H9 (cell line): Measurements from ENCODE around the gene GSTT2. TPM values are rescaled to one million over a fixed set of nuclear protein-coding genes. Genes with fewer than 3 reads are reported as not detected.
"Not testable (repeated sequence)": the region's sequence is repeated elsewhere in the genome, so short reads cannot be mapped to it uniquely, and the experiment has no call there.

Experiments
- DNase-seq: peaks from one replicate; pipeline ENCODE4 v3.0.0-alpha.2; 2017
- H2AFZ ChIP-seq: one replicate; pipeline ENCODE4 v1.6.1; 2013; ENCODE audit warnings: mild to moderate bottlenecking, low read length, control low read depth, moderate library complexity
- H2AK5ac ChIP-seq: 2 replicates; pipeline ENCODE4 v1.6.1; 2013; ENCODE audit warnings: low read length, control low read depth, mixed read lengths; ENCODE audit not compliant: insufficient read length
- H2BK120ac ChIP-seq: one replicate; pipeline ENCODE4 v1.6.1; 2013; ENCODE audit warnings: low read depth, mild to moderate bottlenecking, low read length, control low read depth, inconsistent platforms; ENCODE audit not compliant: poor library complexity, severe bottlenecking
- H2BK12ac ChIP-seq: 2 replicates; pipeline ENCODE4 v1.6.1; 2013; ENCODE audit warnings: low read length, control low read depth, mixed read lengths, low read depth; ENCODE audit not compliant: insufficient read length
- H2BK15ac ChIP-seq: 2 replicates; pipeline ENCODE4 v1.6.1; 2013; ENCODE audit warnings: low read depth, low read length, control low read depth
- H2BK20ac ChIP-seq: one replicate; pipeline ENCODE4 v1.6.1; 2013; ENCODE audit warnings: low read depth, mild to moderate bottlenecking, low read length, control low read depth, inconsistent platforms; ENCODE audit not compliant: poor library complexity, severe bottlenecking
- H2BK5ac ChIP-seq: 2 replicates; pipeline ENCODE4 v1.6.1; 2013; ENCODE audit warnings: low read length, control low read depth, mixed read lengths; ENCODE audit not compliant: insufficient read length
- H3K14ac ChIP-seq: 2 replicates; pipeline ENCODE4 v1.6.1; 2013; ENCODE audit warnings: low read length, control low read depth; ENCODE audit not compliant: insufficient read depth
- H3K18ac ChIP-seq: 2 replicates; pipeline ENCODE4 v1.6.1; 2013; ENCODE audit warnings: low read depth, mild to moderate bottlenecking, mixed read lengths, low read length, control low read depth; ENCODE audit not compliant: insufficient read length
- H3K23ac ChIP-seq: 2 replicates; pipeline ENCODE4 v1.6.1; 2013; ENCODE audit warnings: low read length, control low read depth, mixed read lengths, low read depth; ENCODE audit not compliant: insufficient read length
- H3K23me2 ChIP-seq: 2 replicates; pipeline ENCODE4 v1.6.1; 2013; ENCODE audit warnings: low read depth, mild to moderate bottlenecking, mixed read lengths, low read length, control low read depth; ENCODE audit not compliant: insufficient read length, poor library complexity, severe bottlenecking
- H3K27ac ChIP-seq: 2 replicates; pipeline ENCODE4 v1.5.1; 2013; ENCODE audit warnings: low read length, control low read depth, mixed read lengths, low read depth; ENCODE audit not compliant: insufficient read length
- H3K27me3 ChIP-seq: 2 replicates; pipeline ENCODE4 v1.6.1; 2013; ENCODE audit warnings: low read length, control low read depth, inconsistent platforms; ENCODE audit not compliant: insufficient read depth
- H3K4ac ChIP-seq: 2 replicates; pipeline ENCODE4 v1.6.1; 2013; ENCODE audit warnings: low read depth, mild to moderate bottlenecking, control low read depth, inconsistent platforms, low read length, moderate library complexity
- H3K4me1 ChIP-seq: 2 replicates; pipeline ENCODE4 v1.6.1; 2013; ENCODE audit warnings: low read length, control low read depth, inconsistent platforms; ENCODE audit not compliant: insufficient read depth
- H3K4me2 ChIP-seq: 2 replicates; pipeline ENCODE4 v1.6.1; 2013; ENCODE audit warnings: low read length, control low read depth, mixed read lengths; ENCODE audit not compliant: insufficient read length, insufficient read depth
- H3K56ac ChIP-seq: 2 replicates; pipeline ENCODE4 v1.6.1; 2013; ENCODE audit warnings: low read depth, mild to moderate bottlenecking, mixed read lengths, low read length, control low read depth; ENCODE audit not compliant: insufficient read length
- H3K79me1 ChIP-seq: 2 replicates; pipeline ENCODE4 v1.6.1; 2013; ENCODE audit warnings: low read depth, mild to moderate bottlenecking, moderate library complexity, low read length, control low read depth, inconsistent platforms; ENCODE audit not compliant: insufficient read depth, poor library complexity, severe bottlenecking
- H3K79me2 ChIP-seq: 2 replicates; pipeline ENCODE4 v1.6.1; 2013; ENCODE audit warnings: low read length, control low read depth, inconsistent platforms; ENCODE audit not compliant: insufficient read depth
- H3K9ac ChIP-seq: 2 replicates; pipeline ENCODE4 v1.6.1; 2013; ENCODE audit warnings: low read length, control low read depth, mixed read lengths; ENCODE audit not compliant: insufficient read length; ENCODE audit errors: extremely low read depth
- H3K9me3 ChIP-seq: one replicate; pipeline ENCODE4 v1.6.1; 2013; ENCODE audit warnings: low read depth, low read length, inconsistent platforms; ENCODE audit not compliant: control insufficient read depth
- H3T11ph ChIP-seq: one replicate; pipeline ENCODE4 v1.6.1; 2013; ENCODE audit warnings: mild to moderate bottlenecking, low read length, control low read depth, inconsistent platforms
- H4K20me1 ChIP-seq: one replicate; pipeline ENCODE4 v1.6.1; 2013; ENCODE audit not compliant: control insufficient read depth, insufficient read length, insufficient read depth
- H4K5ac ChIP-seq: 2 replicates; pipeline ENCODE4 v1.6.1; 2013; ENCODE audit warnings: low read depth, mild to moderate bottlenecking, mixed read lengths, low read length, control low read depth; ENCODE audit not compliant: insufficient read length
- H4K8ac ChIP-seq: replicated peaks from 2 replicates; pipeline ENCODE4 v1.6.1; 2013; ENCODE audit warnings: low read length, control low read depth, mixed read lengths, low read depth; ENCODE audit not compliant: insufficient read length
- H4K91ac ChIP-seq: 2 replicates; pipeline ENCODE4 v1.6.1; 2013; ENCODE audit warnings: low read depth, mild to moderate bottlenecking, moderate library complexity, mixed read lengths, low read length, control low read depth; ENCODE audit not compliant: insufficient read length
- H3K27ac Mint-ChIP-seq, 3 experiments: 2 replicates in 2 of 3; 3 replicates in 1 of 3; pipeline ENCODE4 v1.8.0; 2020 to 2021; ENCODE audit warnings: mixed read lengths in 3 of 3, mild to moderate bottlenecking in 1 of 3, moderate library complexity in 1 of 3
- H3K27me3 Mint-ChIP-seq: 2 replicates; pipeline ENCODE4 v1.8.0; 2021; ENCODE audit warnings: low read depth, mild to moderate bottlenecking, moderate library complexity, mixed read lengths
- H3K36me3 Mint-ChIP-seq, 3 experiments: 2 replicates in 2 of 3; 3 replicates in 1 of 3; pipeline ENCODE4 v1.8.0; 2020 to 2021; ENCODE audit warnings: low read depth in 3 of 3, mixed read lengths in 3 of 3; ENCODE audit not compliant: insufficient read depth in 1 of 3
- H3K4me1 Mint-ChIP-seq, 2 experiments: 2 replicates each; pipeline ENCODE4 v1.8.0; 2020; ENCODE audit warnings: mixed read lengths in 2 of 2
- H3K4me3 Mint-ChIP-seq, 2 experiments: 2 replicates in 1 of 2; 3 replicates in 1 of 2; pipeline ENCODE4 v1.8.0; 2020 to 2021; ENCODE audit warnings: mild to moderate bottlenecking in 2 of 2, mixed read lengths in 2 of 2, moderate library complexity in 1 of 2
- H3K9me3 Mint-ChIP-seq, 2 experiments: 2 replicates in 1 of 2; 3 replicates in 1 of 2; pipeline ENCODE4 v1.8.0; 2020; ENCODE audit warnings: mild to moderate bottlenecking in 2 of 2, mixed read lengths in 2 of 2, moderate library complexity in 1 of 2
- WGBS: extraction: QIAGEN DNeasy Blood & Tissue Kit; methylation state at CpG from one replicate; pipeline ENCODE4 v1.1.7; 2013; ENCODE audit warnings: missing lambda C conversion rate, low lambda C conversion rate, mixed read lengths; ENCODE audit not compliant: insufficient read length; ENCODE audit errors: extremely low coverage; 5-methylcytosine and 5-hydroxymethylcytosine counted together
- total RNA-seq: library from RNA; stranded (reverse); gene quantifications from 2 replicates; pipeline ENCODE4 v1.2.1, GENCODE V29; 2021

GSTT2 gene
- total RNA-seq, 1 experiment from 2014 or later = 0.22 TPM

- not testable (repeated sequence) for H3K9ac ChIP-seq, H4K8ac ChIP-seq, H3K4me3 Mint-ChIP-seq, H3K9me3 ChIP-seq, H3K4ac ChIP-seq, H2BK15ac ChIP-seq, H2BK12ac ChIP-seq, H2BK5ac ChIP-seq, H2BK120ac ChIP-seq, H4K91ac ChIP-seq, H3K79me1 ChIP-seq, H3K4me1 ChIP-seq, H3K23ac ChIP-seq, H3K27ac ChIP-seq, H4K5ac ChIP-seq, H3K4me1 Mint-ChIP-seq, H3K27me3 ChIP-seq, H4K20me1 ChIP-seq, H3K9me3 Mint-ChIP-seq, H3K4me2 ChIP-seq, H3T11ph ChIP-seq, DNase-seq, H3K27ac Mint-ChIP-seq, H3K56ac ChIP-seq, H3K14ac ChIP-seq, H2AK5ac ChIP-seq, H3K79me2 ChIP-seq, H3K23me2 ChIP-seq, H2BK20ac ChIP-seq, H2AFZ ChIP-seq, H3K27me3 Mint-ChIP-seq, H3K18ac ChIP-seq
- H3K36me3 Mint-ChIP-seq = peaks cover 21 to 22% (median 21%) of the 10 kb centered on the region in 3 experiments
- WGBS = no CpG with 5 or more reads among the region's 18 CpGs
Observed at GRCh38 chr22:23966094-23966493, 13.8 kb upstream of the GSTT2 start.

GRCh38 chr22:23966568-23966967, 13.4 kb upstream of the GSTT2 start, which contains the start of gene DDTL:
TSS of gene DDTL (plus strand) at chr22:23966888. CDS start at chr22:23966915, 27 bp downstream.
- H3K18ac ChIP-seq, H2BK15ac ChIP-seq, H3K4ac ChIP-seq, H3K79me2 ChIP-seq, H4K20me1 ChIP-seq, H2BK12ac ChIP-seq, H3K27ac Mint-ChIP-seq, H2AK5ac ChIP-seq, H3K79me1 ChIP-seq, H3K4me3 Mint-ChIP-seq, DNase-seq, H3K23ac ChIP-seq, H3K9me3 Mint-ChIP-seq, H2BK20ac ChIP-seq, H3K27ac ChIP-seq, H2BK120ac ChIP-seq, H3K27me3 Mint-ChIP-seq, H3K9ac ChIP-seq, H3K23me2 ChIP-seq, H4K91ac ChIP-seq, H3K14ac ChIP-seq, H4K5ac ChIP-seq, H3K27me3 ChIP-seq, H3K9me3 ChIP-seq, H3K4me1 ChIP-seq, H3K4me1 Mint-ChIP-seq, H3K56ac ChIP-seq, H3T11ph ChIP-seq, H3K4me2 ChIP-seq, H2AFZ ChIP-seq, H2BK5ac ChIP-seq, H4K8ac ChIP-seq: not testable (repeated sequence)
- H3K36me3 Mint-ChIP-seq = peaks cover 25 to 27% (median 26%) of the 10 kb centered on the region in 3 experiments
- WGBS = no CpG with 5 or more reads among the region's 30 CpGs
